GM19463 (cell line): ENCODE results near the gene GLCCI1.
"Not testable (repeated sequence)": the region's sequence is repeated elsewhere in the genome, so short reads cannot be mapped to it uniquely, and the experiment has no call there.

ENCODE experiments used
- ATAC-seq: cut with Tn5 transposase; IDR thresholded peaks from one replicate; pipeline ENCODE4 v1.9.1; 2021; ENCODE audit warnings: mild to moderate bottlenecking, moderate library complexity; ENCODE audit not compliant: unreplicated experiment

The GLCCI1 gene

DNA sequence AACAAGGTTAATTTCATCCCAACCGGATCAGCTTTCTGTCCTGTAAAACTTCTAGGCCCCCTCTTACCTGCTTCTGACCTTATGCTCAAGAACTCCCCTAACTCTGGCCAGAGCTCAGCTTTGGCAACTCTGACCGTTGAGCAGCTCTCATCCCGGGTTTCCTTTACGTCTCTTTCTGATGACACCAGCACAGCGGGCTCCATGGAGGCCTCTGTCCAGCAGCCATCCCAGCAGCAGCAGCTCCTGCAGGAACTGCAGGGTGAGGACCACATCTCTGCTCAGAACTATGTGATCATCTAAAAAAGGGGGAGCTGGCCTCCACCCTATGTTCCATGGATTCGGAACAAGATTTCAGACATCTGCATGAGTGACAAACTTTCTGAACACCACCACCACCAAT, 117.6 kb downstream of the GLCCI1 start:
- ATAC-seq: no peak

DNA sequence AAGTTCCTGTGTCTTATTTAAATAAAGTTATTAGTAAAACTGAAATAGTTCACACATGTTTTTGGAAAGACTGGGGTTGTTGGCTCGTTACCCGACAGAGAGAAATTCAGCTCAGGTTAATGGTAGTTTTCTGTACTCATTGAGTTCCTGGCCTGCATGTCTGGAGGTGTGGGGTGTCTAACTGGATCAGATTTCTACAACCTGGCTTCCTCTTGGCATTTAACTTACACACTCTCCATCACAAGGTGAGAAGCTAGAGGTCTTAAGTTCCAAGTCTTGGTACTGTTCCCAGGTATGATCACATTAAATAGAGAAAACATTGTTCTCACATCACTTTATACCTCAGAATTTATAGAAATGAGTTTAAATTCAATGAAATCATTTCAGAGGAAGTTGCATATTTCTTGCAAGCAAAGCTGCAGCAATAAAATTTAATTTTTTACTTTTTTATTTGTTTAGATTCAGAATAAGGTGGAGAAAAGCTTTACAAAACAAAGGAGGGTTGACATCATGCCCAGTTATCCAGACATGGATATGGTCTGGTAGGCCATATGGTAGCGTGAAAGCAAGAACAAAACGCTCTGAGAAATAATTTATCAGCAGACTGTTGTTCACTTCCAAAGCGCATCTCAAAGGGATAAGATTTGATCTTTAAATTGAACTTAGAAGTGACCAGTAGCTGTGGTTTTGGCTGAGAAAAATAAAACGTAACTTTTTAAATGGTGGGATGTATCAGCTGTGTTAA, 120.6 kb downstream of the GLCCI1 start:
- no peak for ATAC-seq

- no peak for ATAC-seq
Observed at GRCh38 chr7:8092140-8092539, 123.5 kb downstream of the GLCCI1 start.

DNA sequence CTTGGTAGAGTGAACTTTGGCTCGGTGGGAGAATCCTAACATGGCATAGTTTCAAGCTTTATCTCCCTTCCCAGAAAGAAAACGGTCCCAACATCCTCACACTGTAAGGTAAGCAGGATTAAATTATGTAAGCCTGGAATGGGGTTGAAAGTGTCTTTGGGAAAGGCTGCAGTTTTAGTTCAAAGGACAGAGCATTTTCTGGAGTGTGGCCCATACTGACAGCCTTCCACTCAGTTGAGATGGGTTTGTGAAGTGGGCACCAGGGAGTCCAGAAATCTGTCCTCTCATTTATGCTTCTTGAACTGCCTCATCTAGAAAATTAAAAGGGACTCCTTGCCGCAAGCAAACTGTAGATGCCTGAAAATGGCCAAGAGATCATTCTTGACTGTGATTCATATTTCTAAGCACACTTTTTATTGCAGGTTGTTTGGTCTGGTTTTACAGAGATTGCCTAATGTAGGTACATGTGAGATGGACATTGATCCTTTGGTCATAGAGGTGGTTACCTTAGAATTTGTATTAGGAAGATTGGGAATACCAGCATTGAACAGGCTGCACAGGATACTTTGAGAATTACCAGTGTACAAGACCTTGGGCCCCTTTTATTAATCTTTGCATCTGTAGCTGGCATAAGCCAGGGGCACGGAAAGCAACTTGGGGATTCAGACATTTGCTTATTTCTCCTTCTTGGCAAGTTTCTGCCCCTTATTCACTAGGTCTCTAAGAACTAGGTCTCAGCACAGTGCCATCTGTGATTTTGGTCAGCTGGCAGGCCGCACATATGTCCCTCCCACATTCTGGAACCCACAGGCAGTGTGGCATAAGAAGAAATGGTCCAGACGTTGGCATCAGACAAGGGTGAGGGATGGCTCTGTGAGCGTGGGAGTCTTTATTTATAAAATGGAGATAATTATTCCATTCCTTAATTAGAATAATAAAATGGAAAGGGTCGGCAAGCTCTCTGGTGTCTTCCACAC, 125.9 kb downstream of the GLCCI1 start:
- no peak for ATAC-seq

- not testable (repeated sequence) for ATAC-seq
Observed at GRCh38 chr7:8101292-8101691, 132.7 kb downstream of the GLCCI1 start.

GRCh38 chr7:8103282-8103681, 134.7 kb downstream of the GLCCI1 start:
- ATAC-seq: no peak

- ATAC-seq: no peak
Observed at GRCh38 chr7:8105449-8106095, 137.0 kb downstream of the GLCCI1 start.

- no peak for ATAC-seq
Observed at GRCh38 chr7:8109196-8110022, 140.8 kb downstream of the GLCCI1 start.

GRCh38 chr7:8111282-8111960, 142.8 kb downstream of the GLCCI1 start:
- ATAC-seq: no peak

- ATAC-seq: no peak
Observed at GRCh38 chr7:8112685-8113084, 144.1 kb downstream of the GLCCI1 start.

DNA sequence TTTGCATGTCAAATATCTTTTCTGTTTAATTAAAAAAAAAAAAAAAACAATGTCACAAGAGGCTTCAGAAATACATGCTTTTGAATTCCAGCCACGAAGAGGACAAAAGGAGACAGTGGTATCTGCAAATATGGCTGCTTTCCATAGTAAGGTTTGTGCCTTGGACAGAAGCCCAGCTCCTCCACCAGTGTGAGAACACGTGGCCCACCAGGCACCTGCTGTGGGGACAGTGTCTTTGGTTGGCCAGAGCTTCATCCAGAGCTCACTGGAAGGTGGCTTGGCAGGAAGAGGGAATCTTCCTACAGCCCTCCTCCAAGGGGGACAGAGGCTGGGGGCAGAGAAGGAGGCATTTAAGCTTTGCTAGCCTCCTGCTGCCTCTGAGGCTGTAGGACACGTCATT, 144.6 kb downstream of the GLCCI1 start:
- ATAC-seq: no peak

- peak; percentile 36 for ATAC-seq
Observed at GRCh38 chr7:8114175-8114574, 145.6 kb downstream of the GLCCI1 start.

DNA sequence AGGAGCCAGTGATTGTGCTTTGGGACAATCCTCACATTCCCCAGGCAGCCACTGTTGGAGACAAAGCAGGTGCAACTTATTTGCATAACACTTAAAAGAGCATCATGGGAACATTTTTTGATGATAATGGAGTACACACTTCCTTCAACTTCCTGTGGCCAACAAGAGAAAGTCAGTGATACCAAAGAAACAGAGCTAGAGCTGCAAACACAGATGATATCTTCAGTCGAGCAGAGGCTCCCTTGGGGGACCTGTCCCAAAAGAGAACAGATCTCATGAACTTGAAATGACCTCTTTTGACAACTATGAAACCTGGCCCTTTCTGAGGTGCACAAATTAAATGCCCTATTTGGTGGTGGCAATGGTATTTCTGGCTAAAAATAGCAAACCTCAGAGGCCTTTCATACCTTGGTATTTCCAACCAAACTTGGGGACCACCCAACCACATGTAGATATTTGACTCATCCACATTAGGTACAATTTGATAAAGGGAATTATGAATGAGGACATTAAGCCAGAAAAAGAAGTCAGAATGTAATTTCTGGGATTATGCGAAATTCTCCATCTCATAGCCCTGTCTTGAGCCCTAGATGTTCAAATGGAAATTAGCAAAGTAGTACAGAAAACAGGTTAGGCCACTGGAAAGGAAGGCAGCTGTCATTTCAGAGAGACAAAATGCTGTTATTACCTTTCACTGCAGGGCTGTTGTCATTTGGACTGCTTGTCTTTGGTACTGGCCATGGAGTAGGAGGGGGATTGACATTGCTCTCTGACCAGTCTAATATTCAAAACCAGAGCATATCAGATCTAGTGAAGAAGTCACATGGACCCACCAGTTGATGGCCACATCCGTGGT, 147.2 kb downstream of the GLCCI1 start:
- ATAC-seq: peak; percentile 85

DNA sequence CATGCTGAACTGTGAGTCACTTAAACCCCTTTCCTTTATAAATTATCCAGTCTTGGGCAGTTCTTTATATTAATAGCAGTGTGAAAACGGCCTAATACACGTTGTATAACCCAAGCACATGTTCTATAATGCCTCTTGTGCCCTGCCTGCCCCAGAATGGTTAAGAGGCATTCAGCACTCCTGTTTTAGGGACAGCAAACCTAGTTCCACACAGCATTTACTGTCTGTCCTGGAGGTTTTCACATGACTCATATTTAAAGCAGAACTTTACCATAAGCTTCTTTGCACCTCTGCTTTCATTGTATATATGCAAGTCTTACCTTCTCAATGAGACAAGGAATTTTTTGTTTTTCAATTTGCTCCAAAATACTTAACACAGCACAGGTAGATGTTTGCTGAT, 148.6 kb downstream of the GLCCI1 start:
- ATAC-seq: no peak

- ATAC-seq: no peak
Observed at GRCh38 chr7:8119262-8119661, 150.7 kb downstream of the GLCCI1 start.

GRCh38 chr7:8120390-8121058, 151.9 kb downstream of the GLCCI1 start:
- ATAC-seq: no peak

- ATAC-seq: no peak
Observed at GRCh38 chr7:8121243-8121642, 152.6 kb downstream of the GLCCI1 start.

DNA sequence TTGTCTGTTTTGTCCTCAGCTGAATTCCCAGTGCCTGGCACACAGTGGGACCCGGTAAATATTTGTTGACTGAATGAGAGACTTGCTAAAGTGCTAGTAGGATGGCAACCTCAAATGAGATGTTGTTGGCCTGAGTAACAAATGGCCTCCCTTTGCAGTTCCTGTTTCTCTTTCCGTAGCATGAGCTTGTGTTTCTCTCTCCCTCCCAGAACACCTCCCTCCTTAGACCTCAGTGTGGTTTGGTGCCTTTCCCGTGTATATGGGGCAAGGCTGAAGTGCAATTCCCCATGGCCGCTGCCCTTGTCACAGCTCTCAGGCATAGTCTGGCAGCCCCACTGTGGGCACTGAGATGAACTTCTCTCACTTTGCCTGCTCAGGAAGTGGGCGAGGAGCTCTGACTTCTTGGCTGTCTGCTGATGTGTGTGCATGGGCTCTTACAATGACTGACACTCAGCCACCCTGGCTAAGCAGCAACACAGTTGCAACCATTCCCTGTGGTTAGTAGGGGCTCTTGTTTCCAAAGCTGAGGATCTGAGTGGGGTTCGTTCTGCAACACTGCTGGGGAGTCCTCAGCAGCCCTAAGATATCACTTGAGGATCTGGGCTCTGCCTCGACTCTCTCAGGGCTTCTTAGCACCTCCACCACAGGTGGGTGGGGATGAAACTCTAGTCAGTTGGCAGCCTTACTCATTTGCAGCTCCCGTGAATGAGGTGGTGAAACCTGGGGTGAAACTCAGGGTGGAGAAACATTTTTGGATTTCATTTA, 157.3 kb downstream of the GLCCI1 start:
- peak; percentile 79 for ATAC-seq
